Mesothelial cell of epicardium (in vitro differentiated cells): ENCODE results near the gene FHIT. TPM values are rescaled to one million over a fixed set of nuclear protein-coding genes. Genes with fewer than 3 reads are reported as not detected.

Source experiments
- DNase-seq, 2 experiments: peaks; one replicate each; pipeline ENCODE4 v3.0.0; 2021; ENCODE audit warnings: low spot score in 2 of 2; ENCODE audit not compliant: unreplicated experiment in 2 of 2
- H3K27ac Mint-ChIP-seq: 2 replicates; pipeline ENCODE4 v1.8.0; 2021; ENCODE audit warnings: mixed read lengths
- H3K27me3 Mint-ChIP-seq: 2 replicates; pipeline ENCODE4 v1.8.0; 2021; ENCODE audit warnings: low read depth, mixed read lengths
- H3K36me3 Mint-ChIP-seq: 2 replicates; pipeline ENCODE4 v1.8.0; 2021; ENCODE audit warnings: mixed read lengths
- H3K4me1 Mint-ChIP-seq: 2 replicates; pipeline ENCODE4 v1.8.0; 2021; ENCODE audit warnings: mixed read lengths
- H3K4me3 Mint-ChIP-seq: 2 replicates; pipeline ENCODE4 v1.8.0; 2021; ENCODE audit warnings: mild to moderate bottlenecking, moderate library complexity, mixed read lengths
- H3K9me3 Mint-ChIP-seq: 2 replicates; pipeline ENCODE4 v1.8.0; 2021; ENCODE audit warnings: mixed read lengths
- CTCF ChIP-seq: fragments of 200-600 bp; sonication (generic); IDR thresholded peaks from one replicate; pipeline ENCODE4 v1.5.0; 2021; ENCODE audit warnings: antibody characterized with exemption; ENCODE audit not compliant: unreplicated experiment
- total RNA-seq: library from RNA; stranded (reverse); gene quantifications from 3 replicates; pipeline ENCODE4 v1.2.1, GENCODE V29; 2021

The FHIT gene
- total RNA-seq, 1 donor from 2014 or later = 10.7 TPM

DNA sequence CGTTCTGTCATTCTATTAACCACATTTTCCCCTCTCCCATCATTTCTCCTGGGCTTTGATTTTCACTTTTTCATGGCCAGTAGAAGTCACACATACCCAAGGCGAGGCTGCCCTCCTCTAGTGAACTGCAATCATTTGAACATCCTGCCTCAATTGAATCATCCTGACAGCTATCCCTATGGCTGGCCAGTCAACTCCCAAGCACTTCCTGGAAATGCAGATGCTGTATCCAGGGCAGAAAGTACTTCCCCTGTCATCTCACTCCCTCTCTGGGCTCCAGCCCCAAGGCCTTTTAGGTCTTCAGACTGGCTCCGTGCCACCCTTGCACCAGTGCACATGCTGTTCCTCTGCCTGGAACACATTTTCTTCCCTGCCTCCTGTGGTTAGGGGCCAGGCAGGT is 1463.1 kb downstream of the FHIT start:
- no peak for TF ChIP-seq CTCF
- DNase-seq = no peak
- H3K4me3 Mint-ChIP-seq = no peak overlapping the region
- H3K27me3 Mint-ChIP-seq = no peaks in the 10 kb centered on the region
- no peaks in the 10 kb centered on the region for H3K36me3 Mint-ChIP-seq
- no peak overlapping the region for H3K27ac Mint-ChIP-seq
- H3K4me1 Mint-ChIP-seq = peaks cover 27% of the 10 kb centered on the region
- peaks cover 4% of the 10 kb centered on the region for H3K9me3 Mint-ChIP-seq

DNA sequence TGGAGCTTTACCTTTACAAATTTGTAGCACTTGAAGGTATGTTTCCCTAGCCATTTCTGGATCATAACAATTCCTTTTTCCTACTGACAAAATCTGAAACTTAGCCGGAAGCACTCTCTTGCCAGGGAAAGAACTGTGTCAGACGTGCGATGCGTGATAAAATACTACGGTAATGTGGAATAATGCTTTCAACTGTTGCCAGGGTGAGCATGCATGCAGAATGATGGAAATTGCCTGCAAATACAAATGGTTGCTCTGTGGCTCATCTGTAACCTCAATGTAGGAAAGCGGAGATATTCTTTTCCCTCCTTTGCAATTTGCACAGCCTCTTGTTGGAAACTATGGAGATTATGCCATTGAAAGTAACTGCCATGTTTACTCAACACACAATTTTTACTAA is 1464.9 kb downstream of the FHIT start:
- no peak overlapping the region for H3K4me3 Mint-ChIP-seq
- no peaks in the 10 kb centered on the region for H3K27me3 Mint-ChIP-seq
- no peak for DNase-seq
- TF ChIP-seq CTCF = no peak
- no peak overlapping the region for H3K27ac Mint-ChIP-seq
- peaks cover 40% of the 10 kb centered on the region for H3K4me1 Mint-ChIP-seq
- H3K9me3 Mint-ChIP-seq = peaks cover 4% of the 10 kb centered on the region
- no peaks in the 10 kb centered on the region for H3K36me3 Mint-ChIP-seq

GRCh38 chr3:59784164-59784563 is 1467.1 kb downstream of the FHIT start:
- Mint-ChIP-seq H3K36me3 (no peaks in the 10 kb centered on the region), H3K4me3 (no peak overlapping the region), H3K27ac (no peak overlapping the region), H3K27me3 (no peaks in the 10 kb centered on the region), H3K9me3 (peaks cover 4% of the 10 kb centered on the region), H3K4me1 (peaks cover 27% of the 10 kb centered on the region)
- TF ChIP-seq CTCF = no peak
- DNase-seq = no peak

- no peak for TF ChIP-seq CTCF
- no peaks in the 10 kb centered on the region for H3K27me3 Mint-ChIP-seq
- no peak overlapping the region for H3K27ac Mint-ChIP-seq
- H3K4me1 Mint-ChIP-seq = peaks cover 22% of the 10 kb centered on the region
- no peak overlapping the region for H3K4me3 Mint-ChIP-seq
- peaks cover 4% of the 10 kb centered on the region for H3K9me3 Mint-ChIP-seq
- no peaks in the 10 kb centered on the region for H3K36me3 Mint-ChIP-seq
- DNase-seq = no peak
Measured at GRCh38 chr3:59783468-59783988, 1467.7 kb downstream of the FHIT start.

- TF ChIP-seq CTCF = no peak
- peaks cover 20% of the 10 kb centered on the region for H3K4me1 Mint-ChIP-seq
- no peak overlapping the region for H3K4me3 Mint-ChIP-seq
- H3K36me3 Mint-ChIP-seq = no peaks in the 10 kb centered on the region
- H3K27me3 Mint-ChIP-seq = no peaks in the 10 kb centered on the region
- peak overlapping the region; percentile 19 for H3K27ac Mint-ChIP-seq
- peaks cover 4% of the 10 kb centered on the region for H3K9me3 Mint-ChIP-seq
- DNase-seq = no peak
Measured at GRCh38 chr3:59782664-59783063, 1468.6 kb downstream of the FHIT start.

GRCh38 chr3:59780209-59780608 is 1471.0 kb downstream of the FHIT start:
- Mint-ChIP-seq H3K4me1 (peaks cover 15% of the 10 kb centered on the region), H3K27me3 (no peaks in the 10 kb centered on the region), H3K27ac (no peak overlapping the region), H3K9me3 (peaks cover 4% of the 10 kb centered on the region), H3K4me3 (no peak overlapping the region), H3K36me3 (no peaks in the 10 kb centered on the region)
- no peak for DNase-seq
- TF ChIP-seq CTCF = no peak
